Stimulated activated CD4-positive, alpha-beta T cell treated with anti-CD3 and anti-CD28 coated beads, Interleukin-2, amount 100 ng/mL, for 24 hours (primary cell): ENCODE data around the gene INHBB.
A peak's percentile ranks its signal among the peaks of the same experiment; 100 is the strongest.

Experiments
- DNase-seq, 2 donors: peaks; one replicate each; pipeline ENCODE4 v3.0.0-alpha.2; 2020

Gene INHBB

DNA sequence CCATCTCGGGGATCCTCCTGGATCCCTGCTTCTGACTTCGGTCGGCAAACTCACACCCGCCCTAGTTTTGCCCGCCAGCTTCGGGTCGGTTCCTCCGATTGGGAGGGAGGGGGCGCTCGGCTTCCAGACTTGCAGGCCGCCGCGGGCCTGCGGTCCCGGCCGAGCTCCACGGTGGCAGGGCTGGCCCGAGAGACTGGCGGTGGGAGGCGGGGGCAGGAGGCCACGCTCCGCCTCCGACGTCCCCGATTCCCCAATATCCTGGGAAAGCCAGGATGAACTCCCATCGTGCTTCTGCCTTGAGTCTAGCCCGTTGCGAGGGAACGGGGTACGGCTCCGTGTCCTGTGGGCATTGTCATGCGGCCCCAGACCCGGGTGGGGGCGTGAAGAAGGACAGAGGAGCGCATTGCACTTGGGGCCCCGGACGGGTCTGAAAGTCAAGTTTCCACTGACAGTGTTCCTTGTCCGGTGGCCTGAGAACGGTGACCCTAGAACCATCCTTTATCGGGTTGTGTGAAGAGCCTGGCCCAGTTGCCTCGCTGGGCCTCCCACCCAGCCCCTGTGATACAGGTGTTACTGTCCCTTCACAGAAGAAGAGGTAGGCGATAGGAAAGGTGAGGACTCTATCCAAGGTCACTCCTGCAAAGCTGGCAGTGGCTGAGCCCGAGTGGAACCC lies 2.4 kb upstream of the INHBB start:
- DNase-seq, result peak; percentile 62 to 76

DNA sequence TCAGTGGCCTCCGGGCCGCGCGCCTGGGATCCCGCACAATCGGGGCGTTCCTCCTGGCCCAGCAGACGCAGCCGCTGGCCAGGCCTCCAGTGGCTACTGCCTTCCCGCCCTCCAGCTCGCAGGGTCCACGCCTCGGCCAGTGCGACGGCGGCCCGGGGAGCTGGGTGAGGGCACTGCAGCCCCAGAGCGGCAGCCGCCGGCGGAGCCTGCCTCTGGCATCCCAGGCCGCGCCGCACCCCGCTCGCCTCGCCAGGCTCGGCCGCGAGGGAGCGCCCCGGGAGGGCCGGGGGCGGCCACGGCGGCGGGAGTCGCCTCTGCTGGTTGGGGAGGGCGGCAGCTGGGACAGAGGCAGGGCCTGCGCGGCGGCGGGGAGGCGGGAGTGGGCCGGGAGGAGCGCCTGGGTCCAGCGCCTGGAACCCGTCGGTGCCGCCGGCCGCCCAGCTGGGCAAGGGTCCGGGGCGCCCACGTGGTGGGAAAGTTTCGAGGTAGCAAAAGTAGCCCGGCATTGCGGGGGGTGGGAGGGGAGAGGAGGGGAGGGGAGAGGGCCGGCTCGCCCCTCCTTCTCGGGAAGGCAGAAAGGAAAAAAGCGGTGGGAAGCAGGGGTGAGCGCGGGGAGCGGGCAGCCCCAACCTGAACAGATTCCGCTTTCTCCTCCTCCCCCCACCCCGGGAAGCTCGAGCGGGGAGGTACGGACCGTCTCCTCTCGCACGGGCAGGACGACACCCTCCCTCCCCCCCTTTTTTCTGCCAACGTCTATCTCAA lies 1.5 kb upstream of the INHBB start:
- DNase-seq, result peak in 1 of 2 donors; percentile 25

DNA sequence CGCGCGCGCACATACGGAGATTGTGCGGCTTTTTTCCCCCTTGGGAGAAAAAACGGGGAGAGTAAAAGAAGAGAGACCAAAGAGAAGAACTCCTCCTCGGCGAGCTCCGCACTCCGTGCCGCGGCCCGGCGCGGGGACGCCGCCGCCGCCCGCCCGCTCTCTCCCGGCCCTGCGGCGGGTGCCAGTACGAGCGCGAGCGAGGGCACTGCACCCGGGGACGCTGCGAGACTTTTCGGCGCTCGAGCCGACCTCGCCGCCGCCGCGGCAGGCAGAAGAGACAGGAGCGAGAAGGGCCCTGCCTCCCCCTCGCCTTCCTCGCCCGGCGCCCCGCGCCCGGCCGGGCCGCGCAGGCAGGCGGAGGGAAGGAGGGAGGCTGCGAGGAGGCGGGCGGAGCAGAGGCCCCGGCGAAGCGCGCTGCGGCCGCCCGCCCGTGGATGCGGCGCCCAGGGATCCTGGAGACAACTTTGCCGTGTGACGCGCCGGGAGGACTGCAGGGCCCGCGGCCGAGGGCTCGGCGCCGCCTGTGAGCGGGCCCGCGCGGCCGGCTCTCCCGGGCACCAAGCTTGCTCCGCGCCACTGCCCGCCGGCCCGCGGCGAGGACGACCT lies 857 bp upstream of the INHBB start:
- peak in 1 of 2 donors; percentile 51 for DNase-seq

DNA sequence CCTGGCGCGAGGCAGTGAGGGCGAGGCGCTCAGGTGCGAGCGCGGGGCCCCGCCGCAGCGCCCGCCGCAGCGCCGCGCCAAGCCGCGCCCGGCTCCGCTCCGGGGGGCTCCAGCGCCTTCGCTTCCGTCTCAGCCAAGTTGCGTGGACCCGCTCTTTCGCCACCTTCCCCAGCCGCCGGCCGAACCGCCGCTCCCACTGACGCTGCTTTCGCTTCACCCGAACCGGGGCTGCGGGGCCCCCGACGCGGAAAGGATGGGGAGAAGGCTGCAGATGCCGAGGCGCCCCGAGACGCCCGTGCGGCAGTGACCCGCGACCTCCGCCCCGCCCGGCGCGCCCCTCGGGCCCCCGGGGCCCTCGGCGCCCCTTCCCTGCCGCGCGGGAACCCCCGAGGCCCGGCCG lies 328 bp upstream of the INHBB start:
- peak in 1 of 2 donors; percentile 13 for DNase-seq

DNA sequence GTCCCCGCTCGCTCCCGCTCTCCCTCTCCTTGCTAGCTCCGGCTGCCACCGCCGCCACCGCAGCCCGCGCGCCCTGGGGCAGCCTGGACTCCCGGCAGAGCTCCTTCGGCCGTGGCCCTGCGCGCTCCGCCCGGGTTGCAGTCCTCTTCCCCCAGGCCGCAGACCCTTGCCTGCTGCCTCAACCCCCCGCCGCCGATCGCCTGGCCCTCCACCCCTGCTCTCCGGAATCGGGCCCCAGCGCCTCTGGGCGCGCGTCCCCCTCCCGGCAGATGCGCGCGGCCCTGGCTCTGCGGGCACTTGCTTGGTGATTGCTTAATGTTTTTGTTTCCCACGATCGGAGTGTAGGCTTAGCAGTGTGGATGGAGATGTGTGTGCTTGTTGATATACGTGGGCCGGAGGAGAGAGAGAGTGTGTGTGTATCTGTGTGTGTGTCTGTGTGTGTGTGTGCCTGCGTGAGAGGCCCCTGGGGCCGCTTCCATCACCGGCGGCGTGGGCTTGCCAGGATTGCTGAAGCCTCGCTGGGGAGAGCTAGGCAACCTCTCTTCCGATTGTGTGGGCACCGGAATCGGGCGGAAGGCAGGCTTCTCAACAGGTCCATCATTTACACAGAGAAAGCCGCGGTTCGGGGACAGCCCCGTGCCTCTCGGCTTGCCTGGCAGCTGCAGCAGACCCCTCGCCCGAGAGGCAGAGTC lies 877 bp downstream of the INHBB start:
- DNase-seq, result peak in 1 of 2 donors; percentile 25

DNA sequence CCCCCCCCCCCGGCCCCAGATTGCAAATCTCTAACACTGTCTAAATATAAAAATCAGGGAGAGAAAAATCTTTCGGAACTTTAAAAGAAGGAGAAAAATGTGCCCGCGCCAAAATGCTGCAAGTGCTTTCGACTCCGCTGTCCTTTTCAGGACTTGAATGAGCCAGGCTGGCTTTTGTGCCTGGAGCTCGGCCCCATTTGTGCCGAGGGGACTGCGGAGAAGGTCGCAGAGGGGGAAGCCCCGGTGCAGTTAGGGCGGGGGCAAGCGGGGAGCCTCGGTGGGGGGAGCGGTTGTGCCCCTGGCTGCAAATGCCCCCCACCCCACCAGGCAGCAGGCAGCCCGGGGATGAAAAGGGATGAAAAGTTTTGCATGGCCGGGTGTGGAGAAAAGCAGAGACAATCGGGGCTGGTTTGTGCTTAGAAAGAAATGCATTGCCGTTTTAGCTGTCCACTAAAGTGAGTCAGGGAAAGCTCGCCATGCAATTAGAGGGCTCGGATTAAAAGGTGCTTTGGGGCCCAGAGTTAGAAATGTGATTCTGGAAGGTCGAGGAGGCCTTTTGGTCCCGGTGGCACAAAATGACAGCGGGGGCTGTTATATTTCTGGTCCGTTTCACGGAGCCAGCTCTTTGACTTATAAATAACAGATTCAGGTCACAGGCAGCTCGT lies 1.6 kb downstream of the INHBB start:
- no peak for DNase-seq

DNA sequence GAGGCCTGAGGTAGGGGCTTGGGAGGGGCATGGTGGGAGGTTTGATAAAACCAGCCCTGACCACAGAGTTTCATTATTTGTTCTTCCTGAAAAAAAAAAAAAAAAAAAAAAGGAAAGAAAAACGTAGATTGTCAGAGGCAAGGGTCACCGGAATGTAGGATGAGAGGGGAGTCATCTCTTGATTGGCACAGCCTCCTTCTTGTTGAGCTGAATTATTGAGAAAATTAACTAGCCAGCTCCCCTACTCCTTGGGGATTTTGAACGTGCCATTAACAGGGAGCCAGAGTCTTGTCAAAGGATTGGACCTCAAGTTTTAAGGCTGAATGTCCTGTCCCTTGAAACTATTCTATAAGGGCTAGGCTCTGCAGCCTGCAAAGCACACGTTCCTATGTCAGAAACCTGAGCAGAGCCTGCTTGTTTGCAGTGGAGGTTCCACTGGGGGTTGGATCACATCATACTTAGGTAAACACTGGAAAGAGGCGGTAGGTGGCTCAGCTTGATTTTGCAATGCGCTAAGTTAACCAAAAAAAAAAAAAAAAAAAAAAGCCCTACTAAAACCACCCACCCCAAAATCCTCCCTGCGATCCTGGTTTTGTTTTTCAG lies 2.3 kb downstream of the INHBB start:
- no peak for DNase-seq

DNA sequence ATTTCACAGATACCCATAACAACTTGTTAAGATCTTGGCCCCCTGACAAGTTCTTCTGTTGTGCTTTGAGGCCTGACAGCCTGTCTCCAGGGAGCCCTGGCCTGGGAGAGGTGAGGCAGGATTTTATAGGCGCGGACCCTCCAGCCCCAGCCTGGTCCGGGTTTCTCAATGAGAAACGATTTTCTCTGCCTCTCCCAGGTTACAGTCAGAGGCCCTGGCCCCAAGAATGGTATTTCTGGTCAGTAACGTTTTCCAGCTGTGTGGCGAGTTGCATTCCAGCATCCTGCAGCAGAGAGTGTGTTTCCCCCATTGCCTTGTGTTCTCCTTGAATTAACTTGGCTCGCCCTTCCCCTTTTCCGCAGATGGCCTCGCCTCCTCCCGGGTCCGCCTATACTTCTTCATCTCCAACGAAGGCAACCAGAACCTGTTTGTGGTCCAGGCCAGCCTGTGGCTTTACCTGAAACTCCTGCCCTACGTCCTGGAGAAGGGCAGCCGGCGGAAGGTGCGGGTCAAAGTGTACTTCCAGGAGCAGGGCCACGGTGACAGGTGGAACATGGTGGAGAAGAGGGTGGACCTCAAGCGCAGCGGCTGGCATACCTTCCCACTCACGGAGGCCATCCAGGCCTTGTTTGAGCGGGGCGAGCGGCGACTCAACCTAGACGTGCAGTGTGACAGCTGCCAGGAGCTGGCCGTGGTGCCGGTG lies 3.0 kb downstream of the INHBB start:
- no peak for DNase-seq

DNA sequence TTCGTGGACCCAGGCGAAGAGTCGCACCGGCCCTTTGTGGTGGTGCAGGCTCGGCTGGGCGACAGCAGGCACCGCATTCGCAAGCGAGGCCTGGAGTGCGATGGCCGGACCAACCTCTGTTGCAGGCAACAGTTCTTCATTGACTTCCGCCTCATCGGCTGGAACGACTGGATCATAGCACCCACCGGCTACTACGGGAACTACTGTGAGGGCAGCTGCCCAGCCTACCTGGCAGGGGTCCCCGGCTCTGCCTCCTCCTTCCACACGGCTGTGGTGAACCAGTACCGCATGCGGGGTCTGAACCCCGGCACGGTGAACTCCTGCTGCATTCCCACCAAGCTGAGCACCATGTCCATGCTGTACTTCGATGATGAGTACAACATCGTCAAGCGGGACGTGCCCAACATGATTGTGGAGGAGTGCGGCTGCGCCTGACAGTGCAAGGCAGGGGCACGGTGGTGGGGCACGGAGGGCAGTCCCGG lies 3.5 kb downstream of the INHBB start:
- no peak for DNase-seq

DNA sequence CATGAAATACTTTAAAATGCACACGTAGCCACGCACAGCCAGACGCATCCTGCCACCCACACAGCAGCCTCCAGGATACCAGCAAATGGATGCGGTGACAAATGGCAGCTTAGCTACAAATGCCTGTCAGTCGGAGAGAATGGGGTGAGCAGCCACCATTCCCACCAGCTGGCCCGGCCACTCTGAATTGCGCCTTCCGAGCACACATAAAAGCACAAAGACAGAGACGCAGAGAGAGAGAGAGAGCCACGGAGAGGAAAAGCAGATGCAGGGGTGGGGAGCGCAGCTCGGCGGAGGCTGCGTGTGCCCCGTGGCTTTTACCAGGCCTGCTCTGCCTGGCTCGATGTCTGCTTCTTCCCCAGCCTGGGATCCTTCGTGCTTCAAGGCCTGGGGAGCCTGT lies 4.1 kb downstream of the INHBB start:
- DNase-seq, result no peak

DNA sequence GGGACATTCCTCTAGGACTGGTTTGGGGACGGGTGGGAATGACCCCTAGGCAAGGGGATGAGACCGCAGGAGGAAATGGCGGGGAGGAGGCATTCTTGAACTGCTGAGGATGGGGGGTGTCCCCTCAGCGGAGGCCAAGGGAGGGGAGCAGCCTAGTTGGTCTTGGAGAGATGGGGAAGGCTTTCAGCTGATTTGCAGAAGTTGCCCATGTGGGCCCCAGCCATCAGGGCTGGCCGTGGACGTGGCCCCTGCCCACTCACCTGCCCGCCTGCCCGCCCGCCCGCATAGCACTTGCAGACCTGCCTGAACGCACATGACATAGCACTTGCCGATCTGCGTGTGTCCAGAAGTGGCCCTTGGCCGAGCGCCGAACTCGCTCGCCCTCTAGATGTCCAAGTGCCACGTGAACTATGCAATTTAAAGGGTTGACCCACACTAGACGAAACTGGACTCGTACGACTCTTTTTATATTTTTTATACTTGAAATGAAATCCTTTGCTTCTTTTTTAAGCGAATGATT lies 4.9 kb downstream of the INHBB start:
- no peak for DNase-seq

DNA sequence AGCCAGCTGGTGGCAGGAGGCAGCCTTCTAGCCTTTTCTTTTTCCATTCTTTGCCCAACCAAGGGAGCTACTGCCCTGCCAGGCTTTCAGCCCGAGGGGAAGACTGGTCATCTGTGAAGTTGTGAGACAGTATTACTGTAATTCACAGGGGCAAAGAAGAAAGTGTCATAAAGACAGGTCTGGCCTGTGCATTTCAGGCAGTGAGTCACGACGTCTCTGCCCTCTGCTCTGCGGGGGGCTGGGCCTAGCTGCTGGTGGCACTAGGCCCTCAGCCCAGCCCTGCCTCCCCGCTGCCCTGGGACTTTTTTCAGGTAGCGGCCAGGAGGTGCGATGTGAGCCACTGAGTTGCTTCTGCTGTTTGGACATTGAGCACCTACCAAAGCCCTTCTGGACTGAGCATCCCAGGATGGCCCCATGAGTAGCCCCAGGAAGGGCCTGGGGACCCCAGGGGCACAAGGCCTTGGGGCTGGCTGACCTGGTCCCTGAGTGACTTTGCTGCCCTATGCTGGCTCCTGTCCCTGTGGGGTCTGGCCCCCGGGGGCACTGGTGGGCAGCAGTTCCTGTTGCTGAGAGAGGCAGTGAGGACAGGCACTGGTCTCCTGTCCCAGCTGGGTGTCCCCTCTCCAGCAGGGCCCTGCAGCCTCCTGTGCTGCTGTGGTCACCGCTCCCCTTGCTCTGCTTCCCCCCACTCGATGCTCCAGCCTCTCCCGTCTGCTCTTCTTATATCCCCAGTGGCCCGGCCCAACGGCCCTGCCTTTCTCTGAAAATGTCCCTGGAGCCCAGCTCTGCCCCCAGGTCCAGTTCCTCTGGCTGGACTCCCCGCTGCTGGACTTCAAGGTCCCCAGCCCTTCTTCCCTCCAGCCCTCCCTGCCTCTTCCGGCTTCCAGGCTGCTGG lies 7.0 kb downstream of the INHBB start:
- no peak for DNase-seq

DNA sequence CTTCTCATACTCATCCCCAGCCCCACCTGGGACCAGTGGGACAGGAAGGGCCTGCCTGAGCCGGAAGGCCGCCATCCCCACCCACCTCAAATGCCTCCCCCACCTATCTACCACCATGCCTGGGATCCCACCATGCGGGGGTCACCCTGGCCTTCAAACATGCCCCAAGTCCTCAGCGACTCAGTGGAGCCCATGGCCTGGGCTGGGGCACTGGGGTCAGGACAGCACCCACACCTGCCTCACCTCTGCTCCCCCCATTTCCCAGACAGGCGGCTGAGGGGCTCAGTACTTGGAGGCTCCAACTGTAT lies 7.6 kb downstream of the INHBB start:
- no peak for DNase-seq

DNA sequence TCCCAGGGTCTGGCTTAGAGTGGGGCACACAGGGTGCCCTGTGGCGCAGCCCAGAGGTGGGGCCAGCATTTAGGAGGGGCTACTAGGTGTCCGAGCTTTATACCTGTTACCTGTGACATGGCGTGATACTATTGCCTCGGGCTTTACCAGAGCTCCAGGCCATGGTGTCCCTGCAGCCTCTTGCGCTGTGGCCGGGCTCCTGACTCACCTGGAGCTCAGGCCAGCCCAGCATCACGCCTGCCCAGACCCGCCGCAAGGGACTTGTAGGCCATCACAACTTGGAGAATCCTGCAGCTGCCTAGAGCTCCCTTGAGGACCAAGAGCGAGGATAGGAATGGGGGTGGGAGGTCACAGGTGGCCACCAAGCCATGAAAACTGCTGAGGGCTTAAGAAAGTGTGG lies 8.0 kb downstream of the INHBB start:
- no peak for DNase-seq

DNA sequence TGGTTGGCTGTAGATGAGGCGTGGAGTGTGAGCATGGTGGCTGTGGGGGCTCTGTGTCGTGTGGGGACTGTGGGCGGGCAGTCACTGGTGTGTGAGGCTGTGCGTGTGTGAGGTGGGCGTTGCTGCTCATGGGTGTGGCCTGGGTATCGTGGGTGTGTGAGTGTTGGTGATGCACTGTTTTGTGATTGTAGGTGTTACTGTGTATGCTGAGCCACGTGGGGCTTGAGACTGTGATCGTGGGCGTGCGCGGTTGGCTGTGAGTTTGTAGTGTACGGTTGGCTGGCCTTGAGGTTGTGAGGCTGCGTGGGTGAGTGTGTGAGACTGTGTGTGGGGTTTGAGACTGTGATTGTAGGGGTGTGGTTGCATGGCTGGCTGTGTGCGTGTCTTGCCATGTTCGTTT lies 8.5 kb downstream of the INHBB start:
- no peak for DNase-seq

DNA sequence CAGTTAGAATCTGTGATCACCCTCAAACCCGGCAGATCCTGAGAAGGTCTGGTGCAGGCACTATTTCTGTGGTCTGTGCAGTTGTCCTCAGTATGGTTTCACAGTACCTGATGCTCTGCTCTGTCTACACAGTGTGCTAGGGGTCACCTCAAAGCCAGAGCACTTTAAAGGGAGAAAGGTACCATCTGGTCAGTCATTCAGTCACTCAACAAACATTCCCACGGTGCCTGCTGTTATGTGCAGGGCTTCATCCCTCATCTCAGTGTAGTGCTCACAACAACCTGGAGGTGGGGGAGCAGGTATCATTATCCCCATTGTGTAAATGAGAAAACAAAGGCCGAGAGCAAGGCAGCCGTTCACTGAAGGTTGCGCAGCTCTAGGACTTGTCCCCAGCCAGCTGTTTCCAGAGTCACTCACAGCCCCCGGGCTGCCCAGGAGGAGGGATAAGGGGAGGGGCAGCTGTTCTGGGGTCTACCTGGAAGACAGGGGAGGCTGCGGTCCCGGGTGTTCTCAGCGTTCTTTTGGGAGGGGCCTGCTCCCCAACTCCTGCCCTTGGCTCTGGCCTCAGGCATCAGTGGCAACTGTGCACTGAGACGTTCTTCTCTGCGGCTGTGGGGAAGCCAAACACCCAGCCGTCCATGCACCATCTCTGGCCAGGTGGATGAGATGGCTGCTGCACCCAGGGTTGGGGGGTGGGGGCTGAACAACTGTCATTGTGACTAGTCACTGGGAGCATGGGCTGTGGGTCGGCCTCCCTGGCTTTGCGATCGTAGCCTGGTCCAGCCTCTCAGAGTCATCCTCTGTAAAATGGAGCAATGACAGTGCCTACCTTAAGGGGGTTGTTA lies 9.2 kb downstream of the INHBB start:
- DNase-seq, result no peak

DNA sequence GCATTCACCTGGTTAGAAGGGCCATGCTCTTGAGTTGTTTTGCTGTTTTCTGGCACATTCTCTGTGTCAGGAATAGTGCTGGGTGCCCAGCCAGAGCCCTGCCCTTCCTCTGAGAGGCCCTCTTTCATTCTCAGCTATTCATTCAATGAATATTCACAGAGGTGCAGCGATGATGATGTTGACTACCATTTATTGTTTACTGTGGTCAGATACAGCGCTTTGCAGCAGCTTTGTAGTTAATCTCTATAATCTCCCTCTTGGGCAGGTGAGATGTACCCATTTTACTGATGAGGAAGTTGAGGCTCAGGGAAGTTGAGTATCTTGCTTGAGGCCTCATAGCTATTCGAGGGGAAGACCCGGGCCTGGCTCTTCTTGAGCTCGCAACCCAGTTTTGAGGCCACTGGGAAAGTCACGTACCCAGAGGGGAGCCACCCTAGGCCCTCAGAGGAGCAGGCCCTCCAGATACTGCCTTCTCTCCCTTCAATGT lies 9.9 kb downstream of the INHBB start:
- DNase-seq, result no peak

DNA sequence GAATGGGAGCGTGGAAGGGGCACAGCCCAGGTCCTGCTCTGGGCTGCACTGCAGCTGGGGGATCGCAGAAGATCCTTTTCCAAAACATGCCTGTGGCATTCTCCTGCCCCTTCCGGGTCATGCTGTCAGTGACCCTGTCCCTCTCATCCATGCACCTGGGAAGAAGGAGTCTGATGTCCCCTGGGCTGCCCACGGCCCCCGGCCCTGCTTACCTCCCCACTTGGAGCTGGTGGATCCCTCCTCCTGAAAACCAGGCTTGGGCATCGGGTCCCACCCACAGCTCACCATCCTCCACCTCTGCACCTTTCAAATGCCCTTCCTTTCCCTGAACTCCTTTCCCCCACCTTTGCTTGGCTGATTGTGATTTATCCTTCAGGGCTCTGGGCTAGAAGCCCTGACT lies 11.8 kb downstream of the INHBB start:
- no peak for DNase-seq

DNA sequence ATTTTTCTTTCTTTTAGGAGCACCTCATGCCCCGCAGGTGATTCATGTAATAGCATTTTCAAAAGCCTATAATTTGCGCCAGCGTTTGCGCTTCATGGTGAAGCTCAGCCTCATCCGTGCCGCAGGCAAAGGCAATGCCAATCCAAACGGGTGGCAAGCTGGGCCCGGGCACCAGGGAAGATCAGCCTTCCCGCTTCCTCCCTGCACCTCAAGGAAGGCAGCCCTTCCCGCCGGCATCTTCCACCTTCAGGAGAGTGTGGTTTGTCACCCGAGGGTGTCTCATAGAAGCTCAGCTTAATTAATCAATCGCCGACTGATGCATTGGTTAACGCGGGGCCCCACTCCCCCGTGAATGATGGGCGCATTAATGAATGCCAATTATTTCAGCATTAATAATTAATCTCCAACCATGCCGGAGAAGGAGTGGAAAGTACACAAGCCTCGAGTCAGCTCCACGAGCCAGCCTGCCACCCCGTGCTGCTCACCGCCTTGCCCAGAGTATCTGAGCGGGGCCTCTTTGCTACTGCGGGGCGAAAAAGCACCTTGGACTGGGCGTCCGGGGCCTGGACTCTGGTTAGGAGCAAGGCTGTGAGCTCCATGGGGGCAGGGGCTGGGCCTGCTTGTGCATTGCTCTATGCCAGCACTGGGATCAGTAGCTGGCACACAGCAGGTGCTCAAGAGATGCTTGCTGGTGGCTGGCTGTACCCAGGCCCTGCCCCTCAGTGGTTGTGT lies 13.0 kb downstream of the INHBB start:
- no peak for DNase-seq
